Panc1 (cell line): ENCODE measurements around the gene CYB5A. TPM values are rescaled to one million over a fixed set of nuclear protein-coding genes. Genes with fewer than 3 reads are reported as not detected.

Experiments
- ATAC-seq: fragments of 200-7000 bp; cut with Tn5 transposase; 2 replicates; pipeline ENCODE4 v1.9.1; 2020; ENCODE audit warnings: mild to moderate bottlenecking, moderate library complexity
- BruUV-seq: library from RNA; stranded (reverse); fragments of 400-500 nt; replicated peaks from 2 replicates; lab custom pipeline; 2021; lab: Mats Ljungman, UMichigan
- CTCF ChIA-PET: fragments of 300-600 bp; sonication (Branson Sonifier 250); formaldehyde crosslinking; loops from one replicate; lab custom pipeline; 2022; ENCODE audit warnings: antibody characterized with exemption; lab: Charles Lee
- POLR2A ChIA-PET: fragments of 300-600 bp; sonication (Branson Sonifier 250); formaldehyde crosslinking; loops from one replicate; lab custom pipeline; 2022; ENCODE audit warnings: antibody characterized with exemption; lab: Charles Lee
- DNase-seq: peaks from one replicate; pipeline ENCODE4 v3.0.0-alpha.2; 2010; ENCODE audit warnings: low read depth, low spot score
- H3K27ac ChIP-seq: 2 replicates; pipeline ENCODE4 v1.5.1; 2011; ENCODE audit warnings: mild to moderate bottlenecking, low read length, inconsistent platforms
- H3K27me3 ChIP-seq: fragments of 200-500 bp; sonication (Bioruptor generic); 2 replicates; pipeline ENCODE4 v1.6.0; 2014; ENCODE audit warnings: low read length, inconsistent platforms; ENCODE audit not compliant: control insufficient read depth, insufficient read depth
- H3K36me3 ChIP-seq: fragments of 200-500 bp; sonication (Bioruptor generic); 2 replicates; pipeline ENCODE4 v1.5.1; 2014; ENCODE audit warnings: inconsistent platforms, mild to moderate bottlenecking, low read length, moderate library complexity; ENCODE audit not compliant: control insufficient read depth, insufficient read depth
- H3K4me1 ChIP-seq: 2 replicates; pipeline ENCODE4 v1.5.1; 2011; ENCODE audit warnings: inconsistent platforms, mild to moderate bottlenecking, low read length, moderate library complexity; ENCODE audit not compliant: control insufficient read depth, insufficient read depth
- H3K4me3 ChIP-seq, 2 experiments: 2 replicates each; pipeline ENCODE4 v1.5.1; 2011 to 2012; ENCODE audit warnings: low read depth in 2 of 2, low read length in 2 of 2, mild to moderate bottlenecking in 2 of 2, inconsistent platforms in 1 of 2, moderate library complexity in 1 of 2
- H3K9me3 ChIP-seq: fragments of 200-500 bp; sonication (Bioruptor generic); 2 replicates; pipeline ENCODE4 v1.5.1; 2014; ENCODE audit warnings: low read depth, mild to moderate bottlenecking, inconsistent platforms, low read length, moderate library complexity; ENCODE audit not compliant: control insufficient read depth, insufficient read depth
- CTCF ChIP-seq: fragments of 450-650 bp; IDR thresholded peaks from 2 replicates; pipeline ENCODE4 v1.5.1; 2017; ENCODE audit warnings: mild to moderate bottlenecking
- POLR2AphosphoS5 ChIP-seq: IDR thresholded peaks from 2 replicates; pipeline ENCODE4 v1.6.1; 2012; ENCODE audit warnings: mild to moderate bottlenecking, low read depth, low read length, moderate library complexity
- SIN3A ChIP-seq: IDR thresholded peaks from 2 replicates; pipeline ENCODE4 v1.6.1; 2012; ENCODE audit warnings: low read depth, mild to moderate bottlenecking, low read length, moderate library complexity, borderline replicate concordance; ENCODE audit not compliant: insufficient read depth
- TCF7L2 ChIP-seq: IDR thresholded peaks from 2 replicates; pipeline ENCODE4 v1.6.1; 2011; ENCODE audit warnings: mild to moderate bottlenecking, low read depth, low read length, inconsistent platforms
- in situ Hi-C: cut with HindIII; loops from 2 replicates; pipeline ENCODE4 v1.10.0; 2016; ENCODE audit warnings: low sequenced_read_pairs, low pct_unique_long_range_greater_than_20kb
- intact Hi-C: fragments of 100-400 bp; cut with micrococcal nuclease; formaldehyde crosslinking; loops from one replicate; pipeline ENCODE4 v1.10.0; 2022; ENCODE audit not compliant: unreplicated experiment
- total RNA-seq: library from RNA; stranded (reverse); gene quantifications from one replicate; pipeline ENCODE4 v1.2.1, GENCODE V29; 2021; ENCODE audit not compliant: unreplicated experiment
- TF ChIP-seq, protein P1 (sequence below), 2 experiments: IDR thresholded peaks; 2 replicates each; pipeline ENCODE4 v1.6.1; 2011 to 2012; ENCODE audit warnings: low read depth in 2 of 2, control low read depth in 1 of 2, low read length in 1 of 2, mild to moderate bottlenecking in 1 of 2, moderate library complexity in 1 of 2; ENCODE audit not compliant: insufficient read depth in 1 of 2

Gene CYB5A
- total RNA-seq, 1 experiment from 2014 or later = 51.3 TPM

GRCh38 chr18:74264303-74265020 lies 27.3 kb downstream of the CYB5A start:
- DNase-seq = no peak
- Histone ChIP-seq H3K9me3 (no peaks in the 10 kb centered on the region), H3K4me3 (no peak overlapping the region), H3K27me3 (no peaks in the 10 kb centered on the region), H3K4me1 (no peaks in the 10 kb centered on the region), H3K36me3 (no peaks in the 10 kb centered on the region), H3K27ac (no peak overlapping the region)
- intact Hi-C loops (no loop called here), in situ Hi-C loops (no loop called here)
- no TSS peak for BruUV-seq
- TF ChIP-seq CTCF (no peak), POLR2AphosphoS5 (no peak), TCF7L2 (no peak), SIN3A (no peak)
- TF ChIP-seq, protein P1, sequence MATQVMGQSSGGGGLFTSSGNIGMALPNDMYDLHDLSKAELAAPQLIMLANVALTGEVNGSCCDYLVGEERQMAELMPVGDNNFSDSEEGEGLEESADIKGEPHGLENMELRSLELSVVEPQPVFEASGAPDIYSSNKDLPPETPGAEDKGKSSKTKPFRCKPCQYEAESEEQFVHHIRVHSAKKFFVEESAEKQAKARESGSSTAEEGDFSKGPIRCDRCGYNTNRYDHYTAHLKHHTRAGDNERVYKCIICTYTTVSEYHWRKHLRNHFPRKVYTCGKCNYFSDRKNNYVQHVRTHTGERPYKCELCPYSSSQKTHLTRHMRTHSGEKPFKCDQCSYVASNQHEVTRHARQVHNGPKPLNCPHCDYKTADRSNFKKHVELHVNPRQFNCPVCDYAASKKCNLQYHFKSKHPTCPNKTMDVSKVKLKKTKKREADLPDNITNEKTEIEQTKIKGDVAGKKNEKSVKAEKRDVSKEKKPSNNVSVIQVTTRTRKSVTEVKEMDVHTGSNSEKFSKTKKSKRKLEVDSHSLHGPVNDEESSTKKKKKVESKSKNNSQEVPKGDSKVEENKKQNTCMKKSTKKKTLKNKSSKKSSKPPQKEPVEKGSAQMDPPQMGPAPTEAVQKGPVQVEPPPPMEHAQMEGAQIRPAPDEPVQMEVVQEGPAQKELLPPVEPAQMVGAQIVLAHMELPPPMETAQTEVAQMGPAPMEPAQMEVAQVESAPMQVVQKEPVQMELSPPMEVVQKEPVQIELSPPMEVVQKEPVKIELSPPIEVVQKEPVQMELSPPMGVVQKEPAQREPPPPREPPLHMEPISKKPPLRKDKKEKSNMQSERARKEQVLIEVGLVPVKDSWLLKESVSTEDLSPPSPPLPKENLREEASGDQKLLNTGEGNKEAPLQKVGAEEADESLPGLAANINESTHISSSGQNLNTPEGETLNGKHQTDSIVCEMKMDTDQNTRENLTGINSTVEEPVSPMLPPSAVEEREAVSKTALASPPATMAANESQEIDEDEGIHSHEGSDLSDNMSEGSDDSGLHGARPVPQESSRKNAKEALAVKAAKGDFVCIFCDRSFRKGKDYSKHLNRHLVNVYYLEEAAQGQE (IDR thresholded peaks at IDR 0.05; ENCODE audit: insufficient read depth in 1 of 2, low read depth in 2 of 2, low read length in 1 of 2) = no peak
- ChIA-PET CTCF (no interaction called here), POLR2A (no interaction called here)
- ATAC-seq = no peak

DNA sequence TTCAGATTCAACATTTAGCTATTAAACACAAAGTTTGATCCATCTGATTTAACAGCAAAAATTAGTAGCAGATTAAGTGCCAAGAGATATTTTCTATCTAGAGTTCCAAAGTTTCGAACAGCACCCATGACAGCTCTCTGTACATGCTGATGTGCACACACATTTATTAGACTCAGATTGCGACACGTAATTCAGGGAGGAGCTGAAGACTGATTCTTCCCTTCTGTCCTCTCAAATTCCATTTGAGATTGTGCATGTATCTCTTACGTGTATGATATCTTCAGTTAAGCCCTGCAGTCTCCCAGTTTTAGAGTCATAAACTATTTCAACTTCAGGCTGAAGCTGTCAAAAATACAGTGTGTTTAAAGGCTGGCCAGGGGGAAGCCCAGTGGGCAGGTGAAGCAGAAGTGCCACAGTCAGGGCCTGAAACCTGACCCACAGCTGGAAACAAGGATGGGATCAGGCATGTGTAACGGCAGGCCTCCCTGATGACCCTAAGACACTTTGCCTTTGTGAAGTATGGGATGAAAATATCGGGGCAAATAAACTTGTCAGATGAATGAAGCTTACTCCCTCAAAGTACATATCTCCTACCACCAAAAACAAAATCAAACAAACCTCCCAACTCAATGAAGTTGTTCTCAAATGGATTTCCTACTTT lies 30.6 kb downstream of the CYB5A start:
- ATAC-seq (no peak), DNase-seq (no peak)
- H3K4me3 ChIP-seq = no peak overlapping the region
- H3K9me3 ChIP-seq = no peaks in the 10 kb centered on the region
- no peak for TF ChIP-seq CTCF
- in situ Hi-C loops = no loop called here
- H3K27me3 ChIP-seq = no peaks in the 10 kb centered on the region
- H3K36me3 ChIP-seq = no peaks in the 10 kb centered on the region
- H3K27ac ChIP-seq = no peak overlapping the region
- BruUV-seq = no TSS peak
- H3K4me1 ChIP-seq = no peaks in the 10 kb centered on the region
- ChIA-PET POLR2A (no interaction called here), CTCF (no interaction called here)
- intact Hi-C loops = no loop called here
